T-helper 1 cell treated with Interleukin-12 subunit alpha and Interleukin-12 subunit beta and Interleukin-4 antibody, amounts not matched to agents 30 ng/mL and 1 ng/mL, for 36 hours (primary cell): ENCODE results near the gene DPPA4. TPM values are rescaled to one million over a fixed set of nuclear protein-coding genes. Genes with fewer than 3 reads are reported as not detected.

ENCODE experiments used
- intact Hi-C: fragments of 100-400 bp; cut with micrococcal nuclease; formaldehyde crosslinking; loops from one replicate; pipeline ENCODE4 v1.15.1; 2024
- total RNA-seq: library from RNA; stranded (reverse); gene quantifications from 2 replicates; pipeline ENCODE4 v1.2.3, GENCODE V29; 2022

Gene DPPA4
- total RNA-seq, 1 donor from 2014 or later, result not detected

DNA sequence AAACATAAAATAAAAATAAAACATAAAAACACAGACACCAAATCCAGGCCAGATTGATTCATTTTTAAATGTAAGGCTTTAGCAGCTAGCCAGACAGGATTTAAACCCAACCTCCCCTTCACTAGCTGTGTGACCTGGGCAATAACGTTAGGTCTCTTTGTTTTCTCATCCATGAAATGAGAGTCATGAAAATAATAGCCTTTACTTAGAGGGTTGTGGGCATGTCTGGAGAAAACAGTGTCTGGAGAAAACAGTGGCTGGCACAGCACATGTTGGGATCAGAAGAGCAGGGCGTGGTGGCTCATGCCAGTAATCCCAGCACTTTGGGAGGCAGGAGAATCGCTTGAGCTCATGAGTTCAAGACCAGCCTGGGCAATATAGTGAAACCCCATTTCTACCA is 1.9 kb upstream of the DPPA4 start:
- intact Hi-C loops, result no loop called here

DNA sequence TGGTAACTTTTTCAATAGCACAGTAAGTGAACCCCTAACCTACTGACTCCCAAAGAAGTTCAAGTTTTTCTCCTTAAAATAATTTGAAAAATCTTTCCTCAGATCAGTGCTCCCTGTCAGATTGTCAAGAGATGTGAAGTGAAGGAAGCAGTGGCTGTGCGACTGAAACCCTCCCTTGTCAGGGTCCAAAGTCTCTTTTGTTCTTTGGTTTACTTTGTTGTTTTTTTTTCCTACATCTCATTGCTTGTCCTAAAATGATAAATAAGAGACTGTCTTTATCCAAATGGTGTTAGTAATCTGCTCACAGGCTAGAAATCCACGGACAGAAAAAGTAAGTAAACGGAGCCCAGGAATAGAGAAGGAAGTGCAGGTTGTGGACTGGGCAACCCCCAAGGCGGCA is 976 bp upstream of the DPPA4 start:
- intact Hi-C loops, result no loop called here

- intact Hi-C loops, result no loop called here
Measured at GRCh38 chr3:109336291-109336861, 970 bp downstream of the DPPA4 start.

- intact Hi-C loops, result no loop called here
Measured at GRCh38 chr3:109334572-109334971, 2.8 kb downstream of the DPPA4 start.

DNA sequence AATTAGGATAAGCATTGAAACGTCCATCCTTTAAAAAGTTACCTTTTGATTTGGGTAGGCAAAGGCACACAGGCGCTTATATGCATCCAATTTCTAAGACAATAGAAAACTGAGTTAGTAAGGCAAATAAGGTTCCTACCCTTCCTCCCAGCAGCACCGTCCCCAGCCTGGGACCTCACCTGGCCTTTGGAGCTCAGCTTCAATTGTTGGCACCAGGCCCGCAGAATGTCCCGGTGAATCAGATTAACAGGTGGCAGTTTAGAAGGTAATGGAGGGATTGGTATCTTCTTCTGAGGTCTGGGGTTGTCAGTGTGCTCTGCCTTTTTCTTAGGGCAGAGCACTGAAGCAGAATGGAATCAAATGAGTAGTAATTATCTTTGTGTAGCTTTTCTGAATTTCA is 5.7 kb downstream of the DPPA4 start:
- intact Hi-C loops, result no loop called here

DNA sequence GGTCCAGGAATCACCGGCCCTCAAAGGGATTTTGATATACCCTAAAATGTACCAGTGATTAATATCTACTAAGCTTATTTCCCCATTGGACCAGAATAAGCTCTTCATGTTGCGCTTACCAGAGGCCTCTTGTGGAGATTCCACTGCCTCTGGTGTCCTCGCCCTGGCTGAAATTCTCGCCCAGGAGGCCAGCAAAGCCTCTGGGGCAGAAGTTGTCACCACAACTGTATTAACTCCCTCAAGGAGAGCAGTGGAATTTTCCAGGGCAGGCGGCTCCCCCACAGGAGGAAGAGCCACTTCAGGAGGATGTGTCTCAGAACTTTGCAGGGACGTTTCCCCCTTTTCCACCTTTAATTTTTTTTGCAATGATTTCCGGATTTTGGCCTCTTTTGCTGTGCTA is 6.9 kb downstream of the DPPA4 start:
- intact Hi-C loops, result no loop called here

DNA sequence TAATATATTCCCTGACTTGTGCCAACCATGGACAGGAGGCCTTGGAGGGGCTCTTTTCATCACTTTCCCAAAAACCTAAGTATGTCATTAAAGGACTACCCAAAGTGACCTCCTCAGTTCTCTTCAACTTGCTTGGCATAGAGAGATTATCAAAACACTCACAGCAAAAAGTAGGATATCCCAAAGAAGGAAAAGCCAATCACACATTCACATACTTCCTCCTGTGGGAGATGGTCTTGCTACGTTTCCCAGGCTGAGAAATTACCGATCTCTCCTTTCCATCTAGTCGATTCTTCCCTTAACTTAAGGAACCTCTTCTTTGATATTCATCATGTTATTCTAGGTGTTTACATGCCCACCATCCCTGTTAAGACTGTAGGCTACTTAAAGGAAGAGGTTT is 9.1 kb downstream of the DPPA4 start:
- intact Hi-C loops, result no loop called here

DNA sequence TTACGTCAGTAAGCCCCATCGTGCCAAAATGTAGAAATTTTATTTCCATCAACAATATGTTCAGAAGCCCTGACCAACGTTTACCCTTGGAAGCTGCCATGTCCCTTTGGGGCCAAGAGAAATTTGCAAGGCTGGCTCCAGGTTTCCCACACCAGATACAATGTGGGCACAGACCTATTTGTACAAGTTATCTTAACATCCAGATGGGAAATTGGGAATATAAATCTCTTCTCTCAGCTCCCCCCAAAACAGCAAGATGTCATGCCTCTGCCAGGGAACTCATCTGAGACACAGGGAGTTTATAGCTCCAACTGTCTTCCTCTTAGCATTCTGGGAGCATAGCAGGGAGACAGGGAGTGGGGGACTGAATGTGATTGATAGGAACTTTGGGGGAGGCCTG is 11.7 kb downstream of the DPPA4 start:
- intact Hi-C loops, result no loop called here

DNA sequence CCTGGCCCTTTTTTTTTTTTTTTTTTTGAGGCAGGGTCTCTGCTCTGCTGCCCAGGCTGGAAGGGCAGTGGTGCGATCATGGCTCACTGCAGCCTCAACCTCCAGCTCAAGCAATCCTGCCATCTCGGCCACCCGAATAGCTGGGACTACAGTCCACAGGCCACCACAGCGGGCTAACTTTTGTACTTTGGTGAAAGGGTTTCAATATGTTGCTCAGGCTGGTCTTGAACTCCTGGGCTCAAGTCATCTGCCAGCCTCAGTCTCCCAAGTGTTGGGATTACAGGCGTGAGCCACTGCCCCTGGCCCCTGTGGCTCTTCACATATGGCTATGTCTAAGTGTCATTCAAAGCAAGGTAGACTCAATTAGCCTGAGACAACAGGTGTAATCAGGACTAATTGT is 12.2 kb downstream of the DPPA4 start:
- intact Hi-C loops, result no loop called here

DNA sequence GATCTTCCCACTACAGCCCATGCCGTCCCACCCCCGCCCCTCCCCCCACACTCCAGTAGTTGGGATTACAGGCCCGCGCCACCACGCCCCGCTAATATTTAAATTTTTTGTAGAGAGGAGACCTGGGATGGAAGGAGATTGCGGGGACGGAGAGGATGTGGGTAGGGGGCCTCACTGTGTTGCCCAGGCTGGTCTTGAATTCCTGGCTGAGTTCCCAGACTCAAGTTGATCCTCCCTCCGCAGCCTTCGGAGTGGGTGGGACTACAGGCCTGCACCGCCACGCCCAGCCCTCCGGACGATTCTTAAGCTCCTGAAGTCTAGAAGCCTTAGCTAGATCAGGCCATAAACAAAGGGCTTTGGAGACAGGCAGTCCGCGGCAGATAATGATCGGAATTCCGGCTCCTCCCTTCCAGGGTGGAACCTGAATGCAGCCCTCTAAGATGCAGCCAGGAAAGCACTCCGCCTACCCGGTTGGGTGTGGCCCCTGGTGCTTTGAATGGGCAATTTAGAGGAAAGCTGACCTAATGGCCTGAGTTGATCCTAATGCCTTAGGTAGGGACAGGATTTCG is 21.1 kb downstream of the DPPA4 start, which contains the start of gene DPPA2:
DPPA2 (minus strand) TSS at position 356 of the 569 bp plus-strand sequence. CDS start 1,975 bp downstream, outside the sequence.
- intact Hi-C loops, result no loop called here

GRCh38 chr3:109313061-109313460 is 24.3 kb downstream of the DPPA4 start:
- intact Hi-C loops, result no loop called here

DNA sequence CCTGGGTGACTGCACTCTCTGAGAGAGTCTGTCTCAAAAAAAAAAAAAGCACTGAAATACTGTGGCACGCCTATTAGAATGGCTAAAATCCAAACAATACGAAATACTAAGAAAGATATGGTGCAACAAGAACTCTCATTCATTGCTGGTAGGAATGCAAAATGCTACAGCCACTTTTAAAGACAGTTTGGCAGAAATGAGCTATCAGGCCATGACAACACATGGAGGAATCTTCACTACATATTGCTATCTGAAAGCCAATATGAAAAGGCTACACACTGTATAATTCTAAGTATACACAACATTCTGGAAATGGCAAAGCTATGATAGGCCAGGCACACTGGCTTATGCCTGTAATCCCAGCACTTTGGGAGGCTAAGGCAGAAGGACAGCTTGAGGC is 39.9 kb downstream of the DPPA4 start:
- intact Hi-C loops, result no loop called here

- intact Hi-C loops, result no loop called here
Measured at GRCh38 chr3:109284071-109284470, 53.3 kb downstream of the DPPA4 start.

DNA sequence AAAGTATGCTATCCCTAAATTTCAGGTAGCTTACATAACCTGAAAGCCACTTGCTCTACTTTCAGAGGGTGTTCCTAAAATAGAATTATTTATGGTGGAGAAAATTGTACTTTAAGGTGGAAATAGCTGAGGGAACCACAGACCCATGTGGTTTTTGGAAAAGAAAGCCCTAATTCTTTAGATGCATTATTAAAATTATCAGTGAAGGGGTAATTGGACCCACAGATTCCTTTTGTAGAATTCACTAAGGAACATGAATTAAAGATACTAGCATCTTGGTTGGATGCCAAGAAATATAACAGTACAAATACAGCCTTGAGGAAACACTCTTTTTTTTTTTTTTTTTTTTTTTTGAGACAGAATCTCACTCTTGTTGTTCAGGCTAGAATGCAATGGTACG is 58.8 kb downstream of the DPPA4 start:
- intact Hi-C loops, result no loop called here

GRCh38 chr3:109278141-109278540 is 59.2 kb downstream of the DPPA4 start:
- intact Hi-C loops, result no loop called here

Other genes starting within 250 kb of the DPPA4 start
- not detected in 2 replicates for gene MORC1, start 219.4 kb downstream of the DPPA4 start, total RNA-seq
- gene C3orf85, start 200.8 kb downstream of the DPPA4 start, total RNA-seq, result not detected in 2 replicates
- gene DPPA2, start 21.0 kb downstream of the DPPA4 start, total RNA-seq, result not detected in 2 replicates